ENCODE data around the gene INHBE.

INHBE gene

DNA sequence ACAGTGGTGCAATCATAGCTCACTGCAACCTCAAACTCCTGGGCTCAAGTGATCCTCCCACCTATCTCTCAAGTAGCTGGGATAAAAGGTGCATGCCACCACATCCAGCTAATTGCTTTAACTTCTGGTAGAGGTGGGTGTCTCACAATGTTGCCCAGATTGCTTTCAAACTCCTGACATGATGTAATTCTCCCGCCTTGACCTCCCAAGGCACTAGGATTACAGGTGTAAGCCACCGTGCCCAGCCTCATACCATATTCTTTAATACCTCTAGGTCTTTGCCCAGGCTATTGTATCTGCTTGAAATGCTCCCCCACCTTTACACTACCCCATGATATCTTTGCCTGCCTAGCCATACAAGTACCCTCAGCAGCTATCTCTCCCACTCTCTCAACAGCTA, 35.6 kb upstream of the INHBE start:
- POLR2A ChIA-PET = no interaction called here
- peak; percentile 41; the same call in 1 of the 2 replicates for TF ChIP-seq EGR2 (tag by site-specific recombination; IDR thresholded peaks at IDR 0.05; ENCODE audit: low read depth)
- TF ChIP-seq ZNF488 (tag by site-specific recombination; IDR thresholded peaks at IDR 0.05) = no peak
- peak; percentile 61 for TF ChIP-seq ZFHX2 (tag by site-specific recombination; conservative IDR thresholded peaks at IDR 0.05)
- H3K36me3 ChIP-seq (ENCODE audit: control insufficient read depth in 2 of 2, insufficient read depth in 1 of 2, low read length in 2 of 2) = peaks cover 6 to 32% of the 10 kb centered on the region in 2 experiments; a peak in 2 of 3 replicates

GRCh38 chr12:57420482-57420881, 34.6 kb upstream of the INHBE start:
- no peak overlapping the region for H3K27ac ChIP-seq (ENCODE audit: extremely low read depth, low read depth, low read length)
- no peaks in the 10 kb centered on the region for H3K9me3 ChIP-seq (ENCODE audit: control insufficient read depth, insufficient read depth, low read depth, low read length)
- ChIA-PET POLR2A (no interaction called here), CTCF (interaction anchor here (1.4 kb wide), 1 partner anchor 10 kb away, joined by 4 read pairs; no protein-coding TSS in a partner anchor)
- peaks cover 3% of the 10 kb centered on the region; the same call in 1 of the 2 replicates for H3K4me1 ChIP-seq (ENCODE audit: control insufficient read depth, insufficient read depth, low read length)
- H3K4me3 ChIP-seq (ENCODE audit: low read depth, low read length) = no peak overlapping the region
- H3K36me3 ChIP-seq (ENCODE audit: control insufficient read depth in 2 of 2, insufficient read depth in 1 of 2, low read length in 2 of 2) = peaks cover 7 to 35% of the 10 kb centered on the region in 2 experiments; a peak in 2 of 3 replicates
- TF ChIP-seq ZNF221 (tag by site-specific recombination; IDR thresholded peaks at IDR 0.05; ENCODE audit: borderline replicate concordance) (no peak), ZSCAN4 (tag by site-specific recombination; IDR thresholded peaks at IDR 0.05) (no peak), ZNF561 (tag by site-specific recombination; IDR thresholded peaks at IDR 0.05; ENCODE audit: borderline replicate concordance) (no peak), ELK4 (IDR thresholded peaks at IDR 0.05; ENCODE audit: borderline replicate concordance, low read depth, low read length) (no peak), ZNF677 (tag by site-specific recombination; IDR thresholded peaks at IDR 0.05) (no peak), ZNF596 (tag by site-specific recombination; IDR thresholded peaks at IDR 0.05) (no peak), PRDM2 (tag by site-specific recombination; IDR thresholded peaks at IDR 0.05; ENCODE audit: borderline replicate concordance) (no peak), ZNF292 (tag by site-specific recombination; IDR thresholded peaks at IDR 0.05; ENCODE audit: borderline replicate concordance, low read depth) (no peak), ZNF37A (tag by site-specific recombination; IDR thresholded peaks at IDR 0.05) (no peak), ZNF184 (tag by site-specific recombination; IDR thresholded peaks at IDR 0.05) (no peak), ZNF488 (tag by site-specific recombination; IDR thresholded peaks at IDR 0.05) (no peak), ZNF169 (tag by site-specific recombination; IDR thresholded peaks at IDR 0.05) (no peak), TSHZ1 (tag by site-specific recombination; IDR thresholded peaks at IDR 0.05; ENCODE audit: borderline replicate concordance) (no peak), OSR2 (tag by site-specific recombination; IDR thresholded peaks at IDR 0.05) (no peak)
- TF ChIP-seq, protein P1, sequence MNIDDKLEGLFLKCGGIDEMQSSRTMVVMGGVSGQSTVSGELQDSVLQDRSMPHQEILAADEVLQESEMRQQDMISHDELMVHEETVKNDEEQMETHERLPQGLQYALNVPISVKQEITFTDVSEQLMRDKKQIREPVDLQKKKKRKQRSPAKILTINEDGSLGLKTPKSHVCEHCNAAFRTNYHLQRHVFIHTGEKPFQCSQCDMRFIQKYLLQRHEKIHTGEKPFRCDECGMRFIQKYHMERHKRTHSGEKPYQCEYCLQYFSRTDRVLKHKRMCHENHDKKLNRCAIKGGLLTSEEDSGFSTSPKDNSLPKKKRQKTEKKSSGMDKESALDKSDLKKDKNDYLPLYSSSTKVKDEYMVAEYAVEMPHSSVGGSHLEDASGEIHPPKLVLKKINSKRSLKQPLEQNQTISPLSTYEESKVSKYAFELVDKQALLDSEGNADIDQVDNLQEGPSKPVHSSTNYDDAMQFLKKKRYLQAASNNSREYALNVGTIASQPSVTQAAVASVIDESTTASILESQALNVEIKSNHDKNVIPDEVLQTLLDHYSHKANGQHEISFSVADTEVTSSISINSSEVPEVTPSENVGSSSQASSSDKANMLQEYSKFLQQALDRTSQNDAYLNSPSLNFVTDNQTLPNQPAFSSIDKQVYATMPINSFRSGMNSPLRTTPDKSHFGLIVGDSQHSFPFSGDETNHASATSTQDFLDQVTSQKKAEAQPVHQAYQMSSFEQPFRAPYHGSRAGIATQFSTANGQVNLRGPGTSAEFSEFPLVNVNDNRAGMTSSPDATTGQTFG (tag by site-specific recombination; IDR thresholded peaks at IDR 0.05; ENCODE audit: borderline replicate concordance) = no peak

More for the DNA sequence above, 35.6 kb upstream of the INHBE start:
- Histone ChIP-seq H3K4me1 (ENCODE audit: control insufficient read depth, insufficient read depth, low read length) (peaks cover 3% of the 10 kb centered on the region; the same call in 1 of the 2 replicates), H3K9me3 (ENCODE audit: control insufficient read depth, insufficient read depth, low read depth, low read length) (no peaks in the 10 kb centered on the region), H3K4me3 (ENCODE audit: low read depth, low read length) (no peak overlapping the region), H3K27ac (ENCODE audit: extremely low read depth, low read depth, low read length) (no peak overlapping the region)
- CTCF ChIA-PET = no interaction called here

Data from HEK293 (cell line).